Measurements from ENCODE around the gene SNAPC2. TPM values are rescaled to one million over a fixed set of nuclear protein-coding genes. Genes with fewer than 3 reads are reported as not detected.

Gene SNAPC2
- total RNA-seq, 1 experiment from 2014 or later, result 63.0 TPM

DNA sequence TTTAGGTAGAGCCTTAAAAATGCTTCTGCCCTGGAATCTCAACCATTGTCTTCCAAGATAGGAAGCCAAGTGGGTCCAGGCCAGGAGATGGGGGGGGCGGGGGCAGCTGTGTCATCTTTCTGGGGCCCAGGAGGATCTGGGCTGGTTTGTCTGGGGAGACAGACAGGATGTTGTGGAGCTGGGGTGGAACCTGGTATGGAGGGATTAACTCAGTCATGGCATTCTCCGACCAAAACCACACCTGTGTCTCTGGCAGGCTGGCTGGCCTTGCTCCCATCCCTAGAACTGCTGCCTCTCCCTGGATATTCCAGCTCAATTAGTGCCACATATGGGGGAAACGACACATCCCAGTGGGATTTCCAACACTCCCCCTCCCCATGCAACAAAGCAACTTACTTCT lies 19.2 kb upstream of the SNAPC2 start:
- Histone ChIP-seq H3K4me1 (ENCODE audit: control insufficient read depth, insufficient read depth, low read length) (peaks cover 6% of the 10 kb centered on the region; the same call in 1 of the 2 replicates), H3K27ac (ENCODE audit: low read length) (no peak overlapping the region), H3K36me3 (ENCODE audit: control insufficient read depth, insufficient read depth, low read length) (no peaks in the 10 kb centered on the region; the same call in 1 of the 2 replicates), H3K4me3 (ENCODE audit: low read depth in 2 of 2, low read length in 2 of 2) (no peak overlapping the region), H3K27me3 (ENCODE audit: control insufficient read depth, insufficient read depth, low read length) (no peaks in the 10 kb centered on the region), H3K9me3 (ENCODE audit: control insufficient read depth, insufficient read depth, low read depth, low read length) (no peaks in the 10 kb centered on the region)
- CTCF ChIA-PET, result no interaction called here
- TF ChIP-seq, protein P1, sequence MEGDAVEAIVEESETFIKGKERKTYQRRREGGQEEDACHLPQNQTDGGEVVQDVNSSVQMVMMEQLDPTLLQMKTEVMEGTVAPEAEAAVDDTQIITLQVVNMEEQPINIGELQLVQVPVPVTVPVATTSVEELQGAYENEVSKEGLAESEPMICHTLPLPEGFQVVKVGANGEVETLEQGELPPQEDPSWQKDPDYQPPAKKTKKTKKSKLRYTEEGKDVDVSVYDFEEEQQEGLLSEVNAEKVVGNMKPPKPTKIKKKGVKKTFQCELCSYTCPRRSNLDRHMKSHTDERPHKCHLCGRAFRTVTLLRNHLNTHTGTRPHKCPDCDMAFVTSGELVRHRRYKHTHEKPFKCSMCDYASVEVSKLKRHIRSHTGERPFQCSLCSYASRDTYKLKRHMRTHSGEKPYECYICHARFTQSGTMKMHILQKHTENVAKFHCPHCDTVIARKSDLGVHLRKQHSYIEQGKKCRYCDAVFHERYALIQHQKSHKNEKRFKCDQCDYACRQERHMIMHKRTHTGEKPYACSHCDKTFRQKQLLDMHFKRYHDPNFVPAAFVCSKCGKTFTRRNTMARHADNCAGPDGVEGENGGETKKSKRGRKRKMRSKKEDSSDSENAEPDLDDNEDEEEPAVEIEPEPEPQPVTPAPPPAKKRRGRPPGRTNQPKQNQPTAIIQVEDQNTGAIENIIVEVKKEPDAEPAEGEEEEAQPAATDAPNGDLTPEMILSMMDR (IDR thresholded peaks at IDR 0.05), result no peak
- TF ChIP-seq SIN3A (IDR thresholded peaks at IDR 0.05; ENCODE audit: borderline replicate concordance, insufficient read depth, low read depth, low read length) (no peak), TCF7L2 (IDR thresholded peaks at IDR 0.05; ENCODE audit: low read depth, low read length) (no peak), POLR2AphosphoS5 (IDR thresholded peaks at IDR 0.05; ENCODE audit: low read depth, low read length) (no peak)
- TF ChIP-seq, protein P2, sequence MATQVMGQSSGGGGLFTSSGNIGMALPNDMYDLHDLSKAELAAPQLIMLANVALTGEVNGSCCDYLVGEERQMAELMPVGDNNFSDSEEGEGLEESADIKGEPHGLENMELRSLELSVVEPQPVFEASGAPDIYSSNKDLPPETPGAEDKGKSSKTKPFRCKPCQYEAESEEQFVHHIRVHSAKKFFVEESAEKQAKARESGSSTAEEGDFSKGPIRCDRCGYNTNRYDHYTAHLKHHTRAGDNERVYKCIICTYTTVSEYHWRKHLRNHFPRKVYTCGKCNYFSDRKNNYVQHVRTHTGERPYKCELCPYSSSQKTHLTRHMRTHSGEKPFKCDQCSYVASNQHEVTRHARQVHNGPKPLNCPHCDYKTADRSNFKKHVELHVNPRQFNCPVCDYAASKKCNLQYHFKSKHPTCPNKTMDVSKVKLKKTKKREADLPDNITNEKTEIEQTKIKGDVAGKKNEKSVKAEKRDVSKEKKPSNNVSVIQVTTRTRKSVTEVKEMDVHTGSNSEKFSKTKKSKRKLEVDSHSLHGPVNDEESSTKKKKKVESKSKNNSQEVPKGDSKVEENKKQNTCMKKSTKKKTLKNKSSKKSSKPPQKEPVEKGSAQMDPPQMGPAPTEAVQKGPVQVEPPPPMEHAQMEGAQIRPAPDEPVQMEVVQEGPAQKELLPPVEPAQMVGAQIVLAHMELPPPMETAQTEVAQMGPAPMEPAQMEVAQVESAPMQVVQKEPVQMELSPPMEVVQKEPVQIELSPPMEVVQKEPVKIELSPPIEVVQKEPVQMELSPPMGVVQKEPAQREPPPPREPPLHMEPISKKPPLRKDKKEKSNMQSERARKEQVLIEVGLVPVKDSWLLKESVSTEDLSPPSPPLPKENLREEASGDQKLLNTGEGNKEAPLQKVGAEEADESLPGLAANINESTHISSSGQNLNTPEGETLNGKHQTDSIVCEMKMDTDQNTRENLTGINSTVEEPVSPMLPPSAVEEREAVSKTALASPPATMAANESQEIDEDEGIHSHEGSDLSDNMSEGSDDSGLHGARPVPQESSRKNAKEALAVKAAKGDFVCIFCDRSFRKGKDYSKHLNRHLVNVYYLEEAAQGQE (IDR thresholded peaks at IDR 0.05; ENCODE audit: insufficient read depth in 1 of 2, low read depth in 2 of 2, low read length in 1 of 2), result no peak
- ATAC-seq, result no peak
- in situ Hi-C loops (cut with HindIII; ENCODE audit: low pct_unique_long_range_greater_than_20kb, low sequenced_read_pairs) (no loop called here), intact Hi-C loops (cut with micrococcal nuclease; ENCODE audit: unreplicated experiment) (no loop called here)
- POLR2A ChIA-PET, result no interaction called here
- DNase-seq (ENCODE audit: low read depth, low spot score), result no peak
- no TSS peak for BruUV-seq (replicated peaks)

DNA sequence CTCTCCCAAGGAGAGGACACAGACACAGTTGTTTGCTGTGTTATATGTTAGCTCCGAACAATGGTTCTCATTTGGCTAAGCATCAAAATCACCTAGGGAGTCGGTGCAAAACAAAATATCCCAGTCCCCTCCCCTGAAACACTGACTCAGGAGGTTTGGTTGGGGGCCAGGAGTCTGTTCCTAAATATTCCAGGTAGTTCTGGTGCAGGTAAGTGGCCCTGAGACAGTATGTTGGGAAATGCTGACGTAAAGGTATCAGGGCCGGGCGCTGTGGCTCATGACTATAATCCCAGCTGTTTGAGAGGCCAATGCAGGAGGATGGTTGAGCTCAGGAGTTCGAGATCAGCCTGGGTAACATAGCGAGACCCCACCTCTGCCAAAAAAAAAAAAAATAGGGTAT lies 18.8 kb upstream of the SNAPC2 start:
- no peak overlapping the region for H3K4me3 ChIP-seq (ENCODE audit: low read depth in 2 of 2, low read length in 2 of 2)
- H3K27ac ChIP-seq (ENCODE audit: low read length), result no peak overlapping the region
- ATAC-seq (no peak), DNase-seq (ENCODE audit: low read depth, low spot score) (no peak)
- H3K27me3 ChIP-seq (ENCODE audit: control insufficient read depth, insufficient read depth, low read length), result no peaks in the 10 kb centered on the region
- POLR2A ChIA-PET, result interaction anchor here (1.4 kb wide), 1 partner anchor 32 kb away, joined by 9 read pairs; no protein-coding TSS in a partner anchor
- CTCF ChIA-PET, result interaction anchor here (0.5 to 0.7 kb wide), 2 partner anchors 124 to 232 kb away, joined by 3 read pairs; partner anchors contain the start of gene RETN
- TF ChIP-seq TCF7L2 (IDR thresholded peaks at IDR 0.05; ENCODE audit: low read depth, low read length), result no peak
- TF ChIP-seq, protein P2 (IDR thresholded peaks at IDR 0.05; ENCODE audit: insufficient read depth in 1 of 2, low read depth in 2 of 2, low read length in 1 of 2), result no peak
- no peak for TF ChIP-seq SIN3A (IDR thresholded peaks at IDR 0.05; ENCODE audit: borderline replicate concordance, insufficient read depth, low read depth, low read length)
- no peak; the same call in 1 of the 2 replicates for TF ChIP-seq POLR2AphosphoS5 (IDR thresholded peaks at IDR 0.05; ENCODE audit: low read depth, low read length)
- TF ChIP-seq, protein P1 (IDR thresholded peaks at IDR 0.05), result no peak
- H3K36me3 ChIP-seq (ENCODE audit: control insufficient read depth, insufficient read depth, low read length), result no peaks in the 10 kb centered on the region; the same call in 1 of the 2 replicates
- in situ Hi-C loops (cut with HindIII; ENCODE audit: low pct_unique_long_range_greater_than_20kb, low sequenced_read_pairs), result no loop called here
- intact Hi-C loops (cut with micrococcal nuclease; ENCODE audit: unreplicated experiment), result no loop called here
- no TSS peak for BruUV-seq (replicated peaks)
- H3K9me3 ChIP-seq (ENCODE audit: control insufficient read depth, insufficient read depth, low read depth, low read length), result no peaks in the 10 kb centered on the region
- H3K4me1 ChIP-seq (ENCODE audit: control insufficient read depth, insufficient read depth, low read length), result peaks cover 6% of the 10 kb centered on the region; the same call in 1 of the 2 replicates

Measured in Panc1 (cell line).